Astrocyte of the cerebellum (primary cell): Measurements from ENCODE around the gene AMBRA1.

Experiments used
- DNase-seq: peaks from one replicate; pipeline ENCODE4 v3.0.0-alpha.2; 2011; ENCODE audit warnings: low read depth
- H3K4me3 ChIP-seq: 2 replicates; pipeline ENCODE4 v1.5.1; 2011; ENCODE audit warnings: mild to moderate bottlenecking, low read depth, low read length, moderate library complexity
- CTCF ChIP-seq: IDR thresholded peaks from 2 replicates; pipeline ENCODE4 v1.5.1; 2012; ENCODE audit warnings: low read length, low read depth, moderate library complexity, mild to moderate bottlenecking; ENCODE audit errors: missing control alignments
- in situ Hi-C: cut with HindIII; loops from 2 replicates; pipeline ENCODE4 v1.10.0; 2017; ENCODE audit warnings: low sequenced_read_pairs

Gene AMBRA1

GRCh38 chr11:46363455-46364005 lies 230.3 kb downstream of the AMBRA1 start:
- no peak for DNase-seq
- in situ Hi-C loops, result no loop called here

GRCh38 chr11:46363031-46363407 lies 230.8 kb downstream of the AMBRA1 start:
- H3K4me3 ChIP-seq, result no peak overlapping the region
- TF ChIP-seq CTCF, result no peak
- in situ Hi-C loops, result no loop called here
- no peak for DNase-seq

More at GRCh38 chr11:46363455-46364005, 230.3 kb downstream of the AMBRA1 start:
- H3K4me3 ChIP-seq, result no peak overlapping the region
- TF ChIP-seq CTCF, result no peak

GRCh38 chr11:46362156-46363030 lies 231.4 kb downstream of the AMBRA1 start:
- H3K4me3 ChIP-seq, result no peak overlapping the region
- no peak for TF ChIP-seq CTCF
- in situ Hi-C loops, result no loop called here
- DNase-seq, result no peak

- TF ChIP-seq CTCF, result no peak
- H3K4me3 ChIP-seq, result no peak overlapping the region
- in situ Hi-C loops, result no loop called here
- no peak for DNase-seq
These were observed 232.3 kb downstream of the AMBRA1 start for GRCh38 chr11:46361283-46362155.

GRCh38 chr11:46360878-46361277 lies 232.9 kb downstream of the AMBRA1 start:
- DNase-seq, result no peak
- no peak for TF ChIP-seq CTCF
- in situ Hi-C loops, result no loop called here
- no peak overlapping the region for H3K4me3 ChIP-seq

GRCh38 chr11:46359953-46360352 lies 233.9 kb downstream of the AMBRA1 start:
- DNase-seq, result no peak
- H3K4me3 ChIP-seq, result no peak overlapping the region
- no peak for TF ChIP-seq CTCF
- in situ Hi-C loops, result no loop called here
